Stimulated activated CD8-positive, alpha-beta memory T cell treated with anti-CD3 and anti-CD28 coated beads, Interleukin-4, amount 100 ng/mL, for 48 hours (primary cell): ENCODE measurements around the gene DDI1.

ENCODE experiments used
- DNase-seq: peaks from one replicate; pipeline ENCODE4 v3.0.0-alpha.2; 2020

DDI1 gene

GRCh38 chr11:104086621-104087020 is 50.2 kb downstream of the DDI1 start:
- no peak for DNase-seq
